Keratinocyte (primary cell): ENCODE measurements around the gene PEX7. TPM values are rescaled to one million over a fixed set of nuclear protein-coding genes. Genes with fewer than 3 reads are reported as not detected.
"Not testable (repeated sequence)": the region's sequence is repeated elsewhere in the genome, so short reads cannot be mapped to it uniquely, and the experiment has no call there.

Experiments used
- DNase-seq: peaks from one replicate; pipeline ENCODE4 v3.0.0-alpha.2; 2011; ENCODE audit warnings: low read depth, missing footprints, low spot score
- FAIRE-seq: peaks from 2 replicates; lab custom pipeline; 2011; peaks lifted over from hg19 to GRCh38; lab: Jason Lieb, UNC
- H2AFZ ChIP-seq: 2 replicates; pipeline ENCODE4 v1.6.0; 2012; ENCODE audit warnings: low read length, control low read depth, inconsistent platforms; ENCODE audit not compliant: control insufficient read depth
- H3K27ac ChIP-seq: 2 replicates; pipeline ENCODE4 v1.5.1; 2011; ENCODE audit warnings: low read length; ENCODE audit not compliant: control insufficient read depth, insufficient read depth
- H3K27me3 ChIP-seq: 3 replicates; pipeline ENCODE4 v1.6.0; 2011; ENCODE audit warnings: low read length; ENCODE audit not compliant: control insufficient read depth, insufficient read depth; ENCODE audit errors: extremely low read depth
- H3K36me3 ChIP-seq, 2 experiments: 2 replicates in 1 of 2; 3 replicates in 1 of 2; pipeline ENCODE4 v1.5.1; 2011; ENCODE audit warnings: low read length in 2 of 2, mild to moderate bottlenecking in 1 of 2; ENCODE audit not compliant: control insufficient read depth in 2 of 2, insufficient read depth in 2 of 2; ENCODE audit errors: extremely low read depth in 1 of 2
- H3K4me1 ChIP-seq: 3 replicates; pipeline ENCODE4 v1.5.1; 2011; ENCODE audit warnings: low read length; ENCODE audit not compliant: control insufficient read depth, insufficient read depth; ENCODE audit errors: extremely low read depth
- H3K4me2 ChIP-seq: 3 replicates; pipeline ENCODE4 v1.6.0; 2011; ENCODE audit warnings: low read depth, low read length; ENCODE audit not compliant: control insufficient read depth, insufficient read depth; ENCODE audit errors: extremely low read depth
- H3K4me3 ChIP-seq, 3 experiments: fragments of 200-600 bp in 1 of 3; sonication (generic) in 1 of 3; 2 replicates in 2 of 3; 3 replicates in 1 of 3; pipeline ENCODE4 v1.5.1; 2011 to 2016; ENCODE audit warnings: low read length in 3 of 3, mild to moderate bottlenecking in 3 of 3, control low read depth in 2 of 3, inconsistent platforms in 1 of 3, low read depth in 1 of 3, mixed read lengths in 1 of 3, mixed run types in 1 of 3, moderate library complexity in 1 of 3; ENCODE audit not compliant: control insufficient read depth in 2 of 3, insufficient read depth in 2 of 3; ENCODE audit errors: extremely low read depth in 1 of 3
- H3K79me2 ChIP-seq: 2 replicates; pipeline ENCODE4 v1.6.0; 2012; ENCODE audit warnings: low read length; ENCODE audit not compliant: control insufficient read depth, insufficient read depth
- H3K9ac ChIP-seq: 3 replicates; pipeline ENCODE4 v1.6.0; 2011; ENCODE audit warnings: low read length; ENCODE audit not compliant: control insufficient read depth, insufficient read depth; ENCODE audit errors: extremely low read depth
- H3K9me1 ChIP-seq: 3 replicates; pipeline ENCODE4 v1.6.0; 2011; ENCODE audit warnings: low read length; ENCODE audit not compliant: control insufficient read depth, insufficient read depth; ENCODE audit errors: extremely low read depth
- H3K9me3 ChIP-seq: 2 replicates; pipeline ENCODE4 v1.5.1; 2012; ENCODE audit warnings: low read depth, low read length; ENCODE audit not compliant: control insufficient read depth
- H4K20me1 ChIP-seq: 3 replicates; pipeline ENCODE4 v1.6.0; 2011; ENCODE audit warnings: low read length; ENCODE audit not compliant: control insufficient read depth, insufficient read depth; ENCODE audit errors: extremely low read depth
- CTCF ChIP-seq, 3 experiments: IDR thresholded peaks in 1 of 3; conservative IDR thresholded peaks in 1 of 3; optimal IDR thresholded peaks in 1 of 3; 2 replicates in 2 of 3; 3 replicates in 1 of 3; pipeline versions ENCODE3 to v1.5.1; 2011; ENCODE audit warnings: low read length in 3 of 3, mild to moderate bottlenecking in 3 of 3, moderate library complexity in 2 of 3, control low read depth in 1 of 3, inconsistent platforms in 1 of 3; ENCODE audit not compliant: insufficient read depth in 2 of 3; ENCODE audit errors: extremely low read depth in 1 of 3
- EZH2 ChIP-seq: IDR thresholded peaks from one replicate; pipeline ENCODE4 v1.6.1; 2012; ENCODE audit warnings: inconsistent platforms, mild to moderate bottlenecking, low read length, moderate library complexity
- dilution Hi-C: fragments of 300-500 bp; cut with MboI; formaldehyde crosslinking; loops from one replicate; pipeline ENCODE4 v1.7.0; 2020; ENCODE audit warnings: low sequenced_read_pairs; ENCODE audit not compliant: extremely low pct_ligation_motif_present
- polyA plus RNA-seq, 5 experiments: library from polyadenylated mRNA; depleted of rRNA in 3 of 5; stranded (reverse) in 3 of 5; stranded (forward) in 1 of 5; unstranded in 1 of 5; fragments of >200 nt; gene quantifications; 1 replicate in 1 of 5; 2 replicates in 3 of 5; 3 replicates in 1 of 5; pipeline versions ENCODE4 v1.2.1 to v1.2.3, GENCODE V29; 2011 to 2012; ENCODE audit warnings: missing spikeins in 2 of 5, low read depth in 1 of 5, low replicate concordance in 1 of 5

Gene PEX7
- polyA plus RNA-seq, 1 donor (not counting 4 experiments of a cell fraction or from before 2014, with no cell fraction given): 15.6 TPM

GRCh38 chr6:136843210-136843609 lies 20.8 kb downstream of the PEX7 start:
- no peaks in the 10 kb centered on the region for H3K4me1 ChIP-seq
- H3K27ac ChIP-seq: no peak overlapping the region
- no peaks in the 10 kb centered on the region for H3K27me3 ChIP-seq
- H3K9ac ChIP-seq: no peak overlapping the region
- H3K36me3 ChIP-seq: no peaks in the 10 kb centered on the region
- no peak for DNase-seq
- no peak overlapping the region for H3K4me2 ChIP-seq
- H3K9me1 ChIP-seq: no peaks in the 10 kb centered on the region
- no peak for FAIRE-seq
- no peaks in the 10 kb centered on the region for H3K79me2 ChIP-seq
- H4K20me1 ChIP-seq: no peaks in the 10 kb centered on the region
- dilution Hi-C loops: no loop called here
- no peak overlapping the region for H2AFZ ChIP-seq
- TF ChIP-seq CTCF (optimal IDR thresholded peaks at IDR 0.05 in 1 of 3, IDR thresholded peaks at IDR 0.05 in 1 of 3, conservative IDR thresholded peaks at IDR 0.05 in 1 of 3; ENCODE audit: extremely low read depth in 1 of 3, insufficient read depth in 2 of 3, low read length in 3 of 3) (no peak), EZH2 (no peak)
- H3K9me3 ChIP-seq: no peaks in the 10 kb centered on the region
- no peak overlapping the region for H3K4me3 ChIP-seq

GRCh38 chr6:136846046-136846445 lies 23.7 kb downstream of the PEX7 start:
- H3K4me1 ChIP-seq: no peaks in the 10 kb centered on the region
- H3K79me2 ChIP-seq: no peaks in the 10 kb centered on the region
- H3K27me3 ChIP-seq: no peaks in the 10 kb centered on the region
- FAIRE-seq: no peak
- H2AFZ ChIP-seq: no peak overlapping the region
- dilution Hi-C loops: no loop called here
- H3K27ac ChIP-seq: no peak overlapping the region
- H3K36me3 ChIP-seq: no peaks in the 10 kb centered on the region
- no peak overlapping the region for H3K9ac ChIP-seq
- TF ChIP-seq EZH2: no peak
- TF ChIP-seq CTCF (optimal IDR thresholded peaks at IDR 0.05 in 1 of 3, IDR thresholded peaks at IDR 0.05 in 1 of 3, conservative IDR thresholded peaks at IDR 0.05 in 1 of 3; ENCODE audit: extremely low read depth in 1 of 3, insufficient read depth in 2 of 3, low read length in 3 of 3): peak in 2 of 3 experiments; percentile 60 to 65
- no peaks in the 10 kb centered on the region for H3K9me3 ChIP-seq
- no peak overlapping the region for H3K4me2 ChIP-seq
- H3K9me1 ChIP-seq: no peaks in the 10 kb centered on the region
- DNase-seq: peak; percentile 13
- no peaks in the 10 kb centered on the region for H4K20me1 ChIP-seq
- H3K4me3 ChIP-seq: no peak overlapping the region

GRCh38 chr6:136846477-136846876 lies 24.1 kb downstream of the PEX7 start:
- FAIRE-seq, H3K9ac ChIP-seq, H3K79me2 ChIP-seq, DNase-seq, dilution Hi-C loops, H3K27me3 ChIP-seq, H2AFZ ChIP-seq, H3K4me3 ChIP-seq, H3K4me1 ChIP-seq, H3K36me3 ChIP-seq, H3K9me3 ChIP-seq, H3K9me1 ChIP-seq, H3K27ac ChIP-seq, H4K20me1 ChIP-seq, H3K4me2 ChIP-seq: not testable (repeated sequence)

- H3K79me2 ChIP-seq, H3K4me3 ChIP-seq, H4K20me1 ChIP-seq, H3K4me1 ChIP-seq, H3K36me3 ChIP-seq, H3K9me1 ChIP-seq, H3K9me3 ChIP-seq, DNase-seq, FAIRE-seq, H2AFZ ChIP-seq, H3K9ac ChIP-seq, H3K27ac ChIP-seq, dilution Hi-C loops, H3K27me3 ChIP-seq, H3K4me2 ChIP-seq: not testable (repeated sequence)
Measured at GRCh38 chr6:136849979-136850563, 27.7 kb downstream of the PEX7 start.
